ENCODE measurements around the gene ATP8B4. TPM values are rescaled to one million over a fixed set of nuclear protein-coding genes. Genes with fewer than 3 reads are reported as not detected.

ATP8B4 gene
- total and polyA plus RNA-seq, 5 donors from 2014 or later: 2.8 TPM; not detected in 4

GRCh38 chr15:49817100-49817499, 301.9 kb downstream of the ATP8B4 start:
- DNase-seq (no peak), ATAC-seq (ENCODE audit: low read depth in 2 of 2) (no peak)
- Histone ChIP-seq H3K27me3 (ENCODE audit: control insufficient read depth, insufficient read depth, low read length) (no peaks in the 10 kb centered on the region), H3K4me3 (ENCODE audit: low read depth, low read length) (no peak overlapping the region), H3K36me3 (ENCODE audit: control insufficient read depth, insufficient read depth, low read length) (no peaks in the 10 kb centered on the region), H3K9me3 (ENCODE audit: control insufficient read depth in 2 of 2, low read length in 2 of 2) (no peaks in the 10 kb centered on the region), H3K27ac (ENCODE audit: insufficient read depth, low read length, poor library complexity, severe bottlenecking) (no peak overlapping the region), H3K4me1 (ENCODE audit: control insufficient read depth, insufficient read depth, low read length, poor library complexity, severe bottlenecking) (no peaks in the 10 kb centered on the region)
- no peaks in the 10 kb centered on the region for H3K4me1 Mint-ChIP-seq
- H3K4me3 Mint-ChIP-seq: no peak overlapping the region
- H3K36me3 Mint-ChIP-seq: no peaks in the 10 kb centered on the region
- H3K9me3 Mint-ChIP-seq: peaks cover 0 to 5% (median 0%) of the 10 kb centered on the region in 7 donors
- H3K27ac Mint-ChIP-seq: no peak overlapping the region
- peaks cover 10% of the 10 kb centered on the region for H3K27me3 Mint-ChIP-seq

DNA sequence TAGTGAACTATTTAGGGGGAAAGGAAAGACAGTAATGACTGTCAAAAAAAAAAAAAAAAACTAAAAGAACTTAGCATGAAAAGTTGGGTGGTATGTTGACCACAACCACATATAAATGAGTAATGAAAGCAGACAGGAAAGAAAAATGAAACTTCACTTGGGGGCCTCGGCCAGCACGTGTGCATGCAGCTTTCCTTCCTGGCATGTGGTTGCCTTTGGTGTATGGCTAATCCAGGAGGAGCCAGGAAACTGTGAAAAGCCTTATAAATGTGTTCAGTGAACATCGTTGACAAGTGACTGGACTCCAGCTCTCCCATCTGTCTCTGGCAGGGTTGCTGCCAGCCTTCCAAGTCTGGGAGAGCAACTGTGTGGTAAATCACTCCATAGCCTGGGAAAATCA, 303.1 kb downstream of the ATP8B4 start:
- H3K27me3 Mint-ChIP-seq: peaks cover 10% of the 10 kb centered on the region
- Histone ChIP-seq H3K27me3 (ENCODE audit: control insufficient read depth, insufficient read depth, low read length) (no peaks in the 10 kb centered on the region), H3K4me1 (ENCODE audit: control insufficient read depth, insufficient read depth, low read length, poor library complexity, severe bottlenecking) (no peaks in the 10 kb centered on the region), H3K4me3 (ENCODE audit: low read depth, low read length) (no peak overlapping the region), H3K27ac (ENCODE audit: insufficient read depth, low read length, poor library complexity, severe bottlenecking) (no peak overlapping the region), H3K9me3 (ENCODE audit: control insufficient read depth in 2 of 2, low read length in 2 of 2) (no peaks in the 10 kb centered on the region), H3K36me3 (ENCODE audit: control insufficient read depth, insufficient read depth, low read length) (no peaks in the 10 kb centered on the region)
- no peaks in the 10 kb centered on the region for H3K4me1 Mint-ChIP-seq
- peaks cover 0 to 5% (median 0%) of the 10 kb centered on the region in 7 donors for H3K9me3 Mint-ChIP-seq
- H3K27ac Mint-ChIP-seq: no peak overlapping the region
- DNase-seq (no peak), ATAC-seq (ENCODE audit: low read depth in 2 of 2) (no peak)
- no peaks in the 10 kb centered on the region for H3K36me3 Mint-ChIP-seq
- no peak overlapping the region for H3K4me3 Mint-ChIP-seq

DNA sequence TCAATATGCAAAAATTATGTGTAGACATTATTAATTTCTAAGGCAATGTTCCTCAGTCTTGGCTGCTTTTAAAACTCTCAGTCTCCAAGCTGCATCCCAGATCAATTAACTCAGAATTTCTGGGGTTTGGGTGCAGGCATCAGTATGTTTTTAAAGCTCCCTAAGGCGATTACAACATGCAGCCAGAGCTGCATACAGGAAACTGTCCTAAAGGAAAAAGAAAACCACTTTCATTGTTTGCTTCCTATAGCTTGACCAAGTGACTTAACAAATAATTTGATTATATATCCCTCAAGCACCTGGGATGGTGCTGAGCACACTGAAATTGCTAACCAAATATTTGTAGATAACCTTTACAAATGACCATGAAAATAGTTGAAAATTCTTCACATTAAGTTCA, 303.5 kb downstream of the ATP8B4 start:
- Histone ChIP-seq H3K9me3 (ENCODE audit: control insufficient read depth in 2 of 2, low read length in 2 of 2) (no peaks in the 10 kb centered on the region), H3K27ac (ENCODE audit: insufficient read depth, low read length, poor library complexity, severe bottlenecking) (no peak overlapping the region), H3K36me3 (ENCODE audit: control insufficient read depth, insufficient read depth, low read length) (no peaks in the 10 kb centered on the region), H3K4me1 (ENCODE audit: control insufficient read depth, insufficient read depth, low read length, poor library complexity, severe bottlenecking) (no peaks in the 10 kb centered on the region), H3K4me3 (ENCODE audit: low read depth, low read length) (no peak overlapping the region), H3K27me3 (ENCODE audit: control insufficient read depth, insufficient read depth, low read length) (no peaks in the 10 kb centered on the region)
- no peak overlapping the region for H3K4me3 Mint-ChIP-seq
- H3K27ac Mint-ChIP-seq: no peak overlapping the region
- ATAC-seq (ENCODE audit: low read depth in 2 of 2): no peak
- no peaks in the 10 kb centered on the region for H3K4me1 Mint-ChIP-seq
- no peak for DNase-seq
- H3K27me3 Mint-ChIP-seq: peaks cover 10% of the 10 kb centered on the region
- H3K36me3 Mint-ChIP-seq: no peaks in the 10 kb centered on the region
- H3K9me3 Mint-ChIP-seq: peaks cover 0 to 5% (median 0%) of the 10 kb centered on the region in 7 donors

DNA sequence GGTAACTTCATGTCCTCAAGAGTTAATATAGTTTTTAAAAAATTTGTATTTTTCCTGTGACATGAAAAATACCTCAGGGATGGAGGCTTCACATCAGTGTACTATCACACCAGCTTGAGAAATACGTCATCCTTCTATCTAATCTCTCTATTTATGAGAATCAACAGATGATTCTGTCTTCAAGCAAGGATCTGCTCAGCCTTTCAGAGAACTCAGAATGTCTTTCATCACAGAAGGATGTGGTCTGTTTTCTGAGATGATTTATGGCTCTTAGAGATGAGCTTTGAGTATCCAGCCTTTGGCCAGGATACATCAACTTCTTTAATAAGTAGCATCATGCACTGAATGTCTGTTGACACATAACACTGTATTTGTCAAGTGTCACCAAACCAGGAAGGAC, 304.3 kb downstream of the ATP8B4 start:
- H3K9me3 Mint-ChIP-seq: peaks cover 0 to 5% (median 0%) of the 10 kb centered on the region in 7 donors
- Histone ChIP-seq H3K4me3 (ENCODE audit: low read depth, low read length) (no peak overlapping the region), H3K27ac (ENCODE audit: insufficient read depth, low read length, poor library complexity, severe bottlenecking) (no peak overlapping the region), H3K9me3 (ENCODE audit: control insufficient read depth in 2 of 2, low read length in 2 of 2) (no peaks in the 10 kb centered on the region), H3K4me1 (ENCODE audit: control insufficient read depth, insufficient read depth, low read length, poor library complexity, severe bottlenecking) (no peaks in the 10 kb centered on the region), H3K36me3 (ENCODE audit: control insufficient read depth, insufficient read depth, low read length) (no peaks in the 10 kb centered on the region), H3K27me3 (ENCODE audit: control insufficient read depth, insufficient read depth, low read length) (peaks cover under 1% of the 10 kb centered on the region)
- H3K4me3 Mint-ChIP-seq: no peak overlapping the region
- no peak overlapping the region for H3K27ac Mint-ChIP-seq
- H3K27me3 Mint-ChIP-seq: peaks cover 10% of the 10 kb centered on the region
- no peaks in the 10 kb centered on the region for H3K36me3 Mint-ChIP-seq
- no peaks in the 10 kb centered on the region for H3K4me1 Mint-ChIP-seq
- DNase-seq: no peak
- ATAC-seq (ENCODE audit: low read depth in 2 of 2): no peak

GRCh38 chr15:49813625-49814024, 305.4 kb downstream of the ATP8B4 start:
- H3K9me3 ChIP-seq (ENCODE audit: control insufficient read depth in 2 of 2, low read length in 2 of 2): no peaks in the 10 kb centered on the region
- Mint-ChIP-seq H3K9me3 (peaks cover 0 to 3% (median 0%) of the 10 kb centered on the region in 7 donors), H3K4me1 (no peaks in the 10 kb centered on the region), H3K27ac (no peak overlapping the region), H3K27me3 (peaks cover 10% of the 10 kb centered on the region), H3K4me3 (no peak overlapping the region), H3K36me3 (no peaks in the 10 kb centered on the region)
- ATAC-seq (ENCODE audit: low read depth in 2 of 2) (no peak), DNase-seq (no peak)
- H3K36me3 ChIP-seq (ENCODE audit: control insufficient read depth, insufficient read depth, low read length): no peaks in the 10 kb centered on the region
- peaks cover 3% of the 10 kb centered on the region for H3K27me3 ChIP-seq (ENCODE audit: control insufficient read depth, insufficient read depth, low read length)
- H3K27ac ChIP-seq (ENCODE audit: insufficient read depth, low read length, poor library complexity, severe bottlenecking): no peak overlapping the region
- H3K4me3 ChIP-seq (ENCODE audit: low read depth, low read length): no peak overlapping the region
- no peaks in the 10 kb centered on the region for H3K4me1 ChIP-seq (ENCODE audit: control insufficient read depth, insufficient read depth, low read length, poor library complexity, severe bottlenecking)

GRCh38 chr15:49810720-49811119, 308.3 kb downstream of the ATP8B4 start:
- DNase-seq: no peak
- Histone ChIP-seq H3K9me3 (ENCODE audit: control insufficient read depth in 2 of 2, low read length in 2 of 2) (no peaks in the 10 kb centered on the region), H3K4me3 (ENCODE audit: low read depth, low read length) (no peak overlapping the region), H3K4me1 (ENCODE audit: control insufficient read depth, insufficient read depth, low read length, poor library complexity, severe bottlenecking) (no peaks in the 10 kb centered on the region), H3K27ac (ENCODE audit: insufficient read depth, low read length, poor library complexity, severe bottlenecking) (no peak overlapping the region), H3K36me3 (ENCODE audit: control insufficient read depth, insufficient read depth, low read length) (no peaks in the 10 kb centered on the region), H3K27me3 (ENCODE audit: control insufficient read depth, insufficient read depth, low read length) (peaks cover 3% of the 10 kb centered on the region)
- Mint-ChIP-seq H3K36me3 (no peaks in the 10 kb centered on the region), H3K27ac (no peak overlapping the region), H3K9me3 (peaks cover 0 to 2% (median 0%) of the 10 kb centered on the region in 7 donors), H3K4me3 (no peak overlapping the region), H3K4me1 (no peaks in the 10 kb centered on the region), H3K27me3 (peaks cover 9% of the 10 kb centered on the region)
- no peak for ATAC-seq (ENCODE audit: low read depth in 2 of 2)

GRCh38 chr15:49809894-49810609, 309.0 kb downstream of the ATP8B4 start:
- H3K27ac Mint-ChIP-seq: no peak overlapping the region
- no peak overlapping the region for H3K4me3 ChIP-seq (ENCODE audit: low read depth, low read length)
- H3K4me1 ChIP-seq (ENCODE audit: control insufficient read depth, insufficient read depth, low read length, poor library complexity, severe bottlenecking): no peaks in the 10 kb centered on the region
- H3K4me1 Mint-ChIP-seq: no peaks in the 10 kb centered on the region
- DNase-seq (no peak), ATAC-seq (ENCODE audit: low read depth in 2 of 2) (no peak)
- peaks cover 3% of the 10 kb centered on the region for H3K27me3 ChIP-seq (ENCODE audit: control insufficient read depth, insufficient read depth, low read length)
- peaks cover 0 to 2% (median 1%) of the 10 kb centered on the region in 7 donors for H3K9me3 Mint-ChIP-seq
- H3K36me3 ChIP-seq (ENCODE audit: control insufficient read depth, insufficient read depth, low read length): no peaks in the 10 kb centered on the region
- H3K27me3 Mint-ChIP-seq: peaks cover 9% of the 10 kb centered on the region
- H3K4me3 Mint-ChIP-seq: no peak overlapping the region
- no peak overlapping the region for H3K27ac ChIP-seq (ENCODE audit: insufficient read depth, low read length, poor library complexity, severe bottlenecking)
- H3K9me3 ChIP-seq (ENCODE audit: control insufficient read depth in 2 of 2, low read length in 2 of 2): no peaks in the 10 kb centered on the region
- no peaks in the 10 kb centered on the region for H3K36me3 Mint-ChIP-seq

GRCh38 chr15:49808341-49808740, 310.7 kb downstream of the ATP8B4 start:
- Mint-ChIP-seq H3K27me3 (peaks cover 12% of the 10 kb centered on the region), H3K9me3 (peaks cover 0 to 6% (median 5%) of the 10 kb centered on the region in 7 donors), H3K27ac (no peak overlapping the region), H3K4me1 (no peaks in the 10 kb centered on the region), H3K4me3 (no peak overlapping the region), H3K36me3 (no peaks in the 10 kb centered on the region)
- DNase-seq (no peak), ATAC-seq (ENCODE audit: low read depth in 2 of 2) (no peak)
- Histone ChIP-seq H3K27ac (ENCODE audit: insufficient read depth, low read length, poor library complexity, severe bottlenecking) (no peak overlapping the region), H3K27me3 (ENCODE audit: control insufficient read depth, insufficient read depth, low read length) (peaks cover 3% of the 10 kb centered on the region), H3K4me3 (ENCODE audit: low read depth, low read length) (no peak overlapping the region), H3K36me3 (ENCODE audit: control insufficient read depth, insufficient read depth, low read length) (no peaks in the 10 kb centered on the region), H3K9me3 (ENCODE audit: control insufficient read depth in 2 of 2, low read length in 2 of 2) (no peaks in the 10 kb centered on the region), H3K4me1 (ENCODE audit: control insufficient read depth, insufficient read depth, low read length, poor library complexity, severe bottlenecking) (no peaks in the 10 kb centered on the region)

Measured in CD4-positive, CD25-positive, alpha-beta regulatory T cell (primary cell).